Measurements from ENCODE around the gene ACE2. TPM values are rescaled to one million over a fixed set of nuclear protein-coding genes. Genes with fewer than 3 reads are reported as not detected.

ACE2 gene
- polyA plus RNA-seq, 1 donor (not counting 4 experiments of a cell fraction or from before 2014, with no cell fraction given): 0.51 TPM

DNA sequence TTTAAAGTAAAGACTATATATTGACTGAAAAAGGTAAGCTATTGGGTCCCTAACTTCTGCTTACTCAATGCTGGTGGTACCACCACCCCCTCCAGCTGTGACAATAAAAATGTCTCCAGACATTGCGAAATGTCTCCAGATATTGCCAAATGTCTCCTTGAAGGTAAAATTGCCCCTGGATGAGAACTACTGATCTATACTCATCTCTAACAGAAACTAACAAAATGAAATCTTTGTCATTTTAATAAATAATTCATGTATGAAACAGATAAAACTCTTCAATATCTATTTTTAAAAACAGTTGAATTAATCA lies 43.8 kb upstream of the ACE2 start:
- no peaks in the 10 kb centered on the region for H4K20me1 ChIP-seq (ENCODE audit: control insufficient read depth, extremely low read depth, insufficient read depth, low read length)
- no peaks in the 10 kb centered on the region for H3K4me1 ChIP-seq (ENCODE audit: control insufficient read depth, extremely low read depth, insufficient read depth, low read length)
- H2AFZ ChIP-seq (ENCODE audit: control insufficient read depth, low read length): no peak overlapping the region
- H3K4me2 ChIP-seq (ENCODE audit: control insufficient read depth, extremely low read depth, insufficient read depth, low read depth, low read length): no peak overlapping the region
- no peak for TF ChIP-seq EZH2 (IDR thresholded peaks at IDR 0.05; ENCODE audit: low read length)
- H3K79me2 ChIP-seq (ENCODE audit: control insufficient read depth, insufficient read depth, low read length): no peaks in the 10 kb centered on the region
- no peak overlapping the region for H3K9ac ChIP-seq (ENCODE audit: control insufficient read depth, extremely low read depth, insufficient read depth, low read length)
- peaks cover 6% of the 10 kb centered on the region for H3K27me3 ChIP-seq (ENCODE audit: control insufficient read depth, extremely low read depth, insufficient read depth, low read length)
- H3K27ac ChIP-seq (ENCODE audit: control insufficient read depth, insufficient read depth, low read length): no peak overlapping the region
- H3K9me3 ChIP-seq (ENCODE audit: control insufficient read depth, low read depth, low read length): no peaks in the 10 kb centered on the region
- dilution Hi-C loops (cut with MboI; ENCODE audit: extremely low pct_ligation_motif_present, low sequenced_read_pairs): no loop called here
- H3K4me3 ChIP-seq (ENCODE audit: control insufficient read depth in 2 of 3, extremely low read depth in 1 of 3, insufficient read depth in 2 of 3, low read depth in 1 of 3, low read length in 3 of 3): no peak overlapping the region
- no peaks in the 10 kb centered on the region for H3K36me3 ChIP-seq (ENCODE audit: control insufficient read depth in 2 of 2, extremely low read depth in 1 of 2, insufficient read depth in 2 of 2, low read length in 2 of 2)
- no peaks in the 10 kb centered on the region for H3K9me1 ChIP-seq (ENCODE audit: control insufficient read depth, extremely low read depth, insufficient read depth, low read length)
- FAIRE-seq (no peak), DNase-seq (ENCODE audit: low read depth, low spot score) (no peak)

DNA sequence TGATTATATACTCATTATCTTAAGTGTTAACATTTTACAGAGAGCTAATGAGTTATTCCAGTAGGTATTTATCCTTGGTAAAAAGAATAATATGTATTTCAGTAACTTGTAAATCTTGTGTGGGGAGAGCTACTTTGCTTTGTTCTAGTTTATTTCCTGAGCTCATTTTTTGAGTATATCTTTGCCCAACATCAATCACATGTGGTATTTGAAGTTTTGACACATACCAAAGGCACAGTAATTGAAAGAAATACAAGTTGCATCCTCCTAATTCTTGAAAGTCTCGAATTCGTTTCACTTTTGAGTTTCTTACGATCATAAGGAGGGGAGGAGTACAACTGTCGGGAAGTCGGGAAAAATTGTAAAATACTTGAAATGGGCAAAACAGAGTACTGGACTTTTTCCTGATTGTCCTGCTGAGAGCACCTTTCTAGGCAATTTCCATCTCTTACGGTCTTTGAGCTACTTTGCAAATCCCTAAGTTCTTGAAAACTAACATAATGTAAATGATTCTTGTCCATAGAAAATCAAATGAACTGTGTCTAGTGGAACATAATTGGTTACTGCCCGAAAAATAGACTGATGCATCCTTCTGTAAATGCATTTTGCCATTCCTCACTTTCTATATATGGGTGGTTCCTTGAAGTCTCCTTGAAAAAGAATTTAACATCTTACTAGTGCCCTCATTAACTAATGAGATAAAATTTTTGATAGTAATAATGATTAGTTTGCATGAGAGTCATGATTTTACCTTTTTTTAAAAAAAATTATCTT lies 43.2 kb upstream of the ACE2 start:
- Histone ChIP-seq H3K9me3 (ENCODE audit: control insufficient read depth, low read depth, low read length) (no peaks in the 10 kb centered on the region), H3K4me2 (ENCODE audit: control insufficient read depth, extremely low read depth, insufficient read depth, low read depth, low read length) (no peak overlapping the region), H3K79me2 (ENCODE audit: control insufficient read depth, insufficient read depth, low read length) (no peaks in the 10 kb centered on the region), H3K27ac (ENCODE audit: control insufficient read depth, insufficient read depth, low read length) (no peak overlapping the region), H2AFZ (ENCODE audit: control insufficient read depth, low read length) (no peak overlapping the region), H3K4me1 (ENCODE audit: control insufficient read depth, extremely low read depth, insufficient read depth, low read length) (no peaks in the 10 kb centered on the region), H4K20me1 (ENCODE audit: control insufficient read depth, extremely low read depth, insufficient read depth, low read length) (no peaks in the 10 kb centered on the region), H3K9ac (ENCODE audit: control insufficient read depth, extremely low read depth, insufficient read depth, low read length) (no peak overlapping the region), H3K9me1 (ENCODE audit: control insufficient read depth, extremely low read depth, insufficient read depth, low read length) (no peaks in the 10 kb centered on the region), H3K4me3 (ENCODE audit: control insufficient read depth in 2 of 3, extremely low read depth in 1 of 3, insufficient read depth in 2 of 3, low read depth in 1 of 3, low read length in 3 of 3) (no peak overlapping the region), H3K36me3 (ENCODE audit: control insufficient read depth in 2 of 2, extremely low read depth in 1 of 2, insufficient read depth in 2 of 2, low read length in 2 of 2) (no peaks in the 10 kb centered on the region), H3K27me3 (ENCODE audit: control insufficient read depth, extremely low read depth, insufficient read depth, low read length) (peaks cover 6% of the 10 kb centered on the region)
- dilution Hi-C loops (cut with MboI; ENCODE audit: extremely low pct_ligation_motif_present, low sequenced_read_pairs): no loop called here
- TF ChIP-seq, protein P1, sequence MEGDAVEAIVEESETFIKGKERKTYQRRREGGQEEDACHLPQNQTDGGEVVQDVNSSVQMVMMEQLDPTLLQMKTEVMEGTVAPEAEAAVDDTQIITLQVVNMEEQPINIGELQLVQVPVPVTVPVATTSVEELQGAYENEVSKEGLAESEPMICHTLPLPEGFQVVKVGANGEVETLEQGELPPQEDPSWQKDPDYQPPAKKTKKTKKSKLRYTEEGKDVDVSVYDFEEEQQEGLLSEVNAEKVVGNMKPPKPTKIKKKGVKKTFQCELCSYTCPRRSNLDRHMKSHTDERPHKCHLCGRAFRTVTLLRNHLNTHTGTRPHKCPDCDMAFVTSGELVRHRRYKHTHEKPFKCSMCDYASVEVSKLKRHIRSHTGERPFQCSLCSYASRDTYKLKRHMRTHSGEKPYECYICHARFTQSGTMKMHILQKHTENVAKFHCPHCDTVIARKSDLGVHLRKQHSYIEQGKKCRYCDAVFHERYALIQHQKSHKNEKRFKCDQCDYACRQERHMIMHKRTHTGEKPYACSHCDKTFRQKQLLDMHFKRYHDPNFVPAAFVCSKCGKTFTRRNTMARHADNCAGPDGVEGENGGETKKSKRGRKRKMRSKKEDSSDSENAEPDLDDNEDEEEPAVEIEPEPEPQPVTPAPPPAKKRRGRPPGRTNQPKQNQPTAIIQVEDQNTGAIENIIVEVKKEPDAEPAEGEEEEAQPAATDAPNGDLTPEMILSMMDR (optimal IDR thresholded peaks at IDR 0.05 in 1 of 3, IDR thresholded peaks at IDR 0.05 in 1 of 3, conservative IDR thresholded peaks at IDR 0.05 in 1 of 3; ENCODE audit: extremely low read depth in 1 of 3, insufficient read depth in 2 of 3, low read length in 3 of 3): no peak
- TF ChIP-seq EZH2 (IDR thresholded peaks at IDR 0.05; ENCODE audit: low read length): no peak
- no peak for DNase-seq (ENCODE audit: low read depth, low spot score)
- no peak for FAIRE-seq

- no peak for FAIRE-seq
- dilution Hi-C loops (cut with MboI; ENCODE audit: extremely low pct_ligation_motif_present, low sequenced_read_pairs): no loop called here
- no peak overlapping the region for H3K4me2 ChIP-seq (ENCODE audit: control insufficient read depth, extremely low read depth, insufficient read depth, low read depth, low read length)
Measured at GRCh38 chrX:15631637-15632036, 30.9 kb upstream of the ACE2 start.

More at GRCh38 chrX:15631637-15632036, 30.9 kb upstream of the ACE2 start:
- DNase-seq (ENCODE audit: low read depth, low spot score): no peak
- Histone ChIP-seq H3K9me3 (ENCODE audit: control insufficient read depth, low read depth, low read length) (no peaks in the 10 kb centered on the region), H2AFZ (ENCODE audit: control insufficient read depth, low read length) (no peak overlapping the region), H4K20me1 (ENCODE audit: control insufficient read depth, extremely low read depth, insufficient read depth, low read length) (no peaks in the 10 kb centered on the region), H3K9me1 (ENCODE audit: control insufficient read depth, extremely low read depth, insufficient read depth, low read length) (no peaks in the 10 kb centered on the region), H3K79me2 (ENCODE audit: control insufficient read depth, insufficient read depth, low read length) (no peaks in the 10 kb centered on the region), H3K27me3 (ENCODE audit: control insufficient read depth, extremely low read depth, insufficient read depth, low read length) (no peaks in the 10 kb centered on the region), H3K36me3 (ENCODE audit: control insufficient read depth in 2 of 2, extremely low read depth in 1 of 2, insufficient read depth in 2 of 2, low read length in 2 of 2) (no peaks in the 10 kb centered on the region), H3K27ac (ENCODE audit: control insufficient read depth, insufficient read depth, low read length) (no peak overlapping the region), H3K4me1 (ENCODE audit: control insufficient read depth, extremely low read depth, insufficient read depth, low read length) (no peaks in the 10 kb centered on the region), H3K4me3 (ENCODE audit: control insufficient read depth in 2 of 3, extremely low read depth in 1 of 3, insufficient read depth in 2 of 3, low read depth in 1 of 3, low read length in 3 of 3) (no peak overlapping the region), H3K9ac (ENCODE audit: control insufficient read depth, extremely low read depth, insufficient read depth, low read length) (no peak overlapping the region)
- TF ChIP-seq, protein P1 (optimal IDR thresholded peaks at IDR 0.05 in 1 of 3, IDR thresholded peaks at IDR 0.05 in 1 of 3, conservative IDR thresholded peaks at IDR 0.05 in 1 of 3; ENCODE audit: extremely low read depth in 1 of 3, insufficient read depth in 2 of 3, low read length in 3 of 3): no peak
- no peak for TF ChIP-seq EZH2 (IDR thresholded peaks at IDR 0.05; ENCODE audit: low read length)
